Erythroblast (primary cell): Measurements from ENCODE around the gene TLCD5.

Experiments
- GATA1 ChIP-seq: IDR thresholded peaks from 2 replicates; pipeline ENCODE4 v1.6.1; 2011; ENCODE audit warnings: low read depth, mild to moderate bottlenecking, control low read depth, low read length, moderate library complexity
- POLR2A ChIP-seq: IDR thresholded peaks from 2 replicates; pipeline ENCODE4 v1.6.1; 2011; ENCODE audit warnings: mild to moderate bottlenecking, low read length

- no peak for TF ChIP-seq POLR2A
- no peak for TF ChIP-seq GATA1
Observed at GRCh38 chr11:120365512-120365911, 40.4 kb downstream of the TLCD5 start.
